ENCODE results near the gene TMEM59.
"Not testable (repeated sequence)": the region's sequence is repeated elsewhere in the genome, so short reads cannot be mapped to it uniquely, and the experiment has no call there.

Gene TMEM59

GRCh38 chr1:54052934-54053744, at the start of gene TMEM59, which contains the start of gene TCEANC2:
Gene TMEM59, minus strand, starts transcription at chr1:54053204. Its CDS starts 16 bp downstream, at chr1:54053188.
Gene TCEANC2, plus strand, starts transcription at chr1:54053608. Its CDS starts 815 bp downstream, at chr1:54054423.
- peak; percentile 95 to 96 for DNase-seq

GRCh38 chr1:54100500-54100899, 47.5 kb upstream of the TMEM59 start:
- no peak for DNase-seq

DNA sequence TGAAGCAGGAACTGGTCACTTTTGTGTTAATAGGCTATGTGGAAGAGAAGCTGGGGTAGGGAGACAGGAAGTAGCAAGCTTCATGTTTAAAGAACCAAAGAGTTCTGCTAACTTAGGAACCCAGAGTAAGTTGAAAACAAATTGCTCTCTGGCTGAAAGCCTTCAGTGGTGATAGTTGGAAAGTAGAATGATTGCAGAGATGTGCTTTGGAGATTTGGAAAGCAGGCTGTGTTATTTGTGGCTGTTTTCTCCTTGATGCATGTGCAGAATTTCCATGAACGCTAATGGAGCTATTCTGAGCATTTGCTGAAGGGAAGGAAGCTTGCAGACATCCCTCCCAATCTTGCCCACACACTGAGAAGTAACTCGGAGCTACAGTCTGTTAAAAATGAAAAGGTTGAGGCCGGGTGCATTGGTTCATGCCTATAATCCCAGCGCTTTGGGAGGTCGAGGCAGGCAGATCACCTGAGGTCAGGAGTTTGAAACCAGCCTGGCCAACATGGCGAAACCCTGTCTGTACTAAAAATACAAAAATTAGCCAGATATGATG, 46.1 kb upstream of the TMEM59 start:
- no peak for DNase-seq

- no peak for DNase-seq
Measured at GRCh38 chr1:54096877-54097240, 43.9 kb upstream of the TMEM59 start.

DNA sequence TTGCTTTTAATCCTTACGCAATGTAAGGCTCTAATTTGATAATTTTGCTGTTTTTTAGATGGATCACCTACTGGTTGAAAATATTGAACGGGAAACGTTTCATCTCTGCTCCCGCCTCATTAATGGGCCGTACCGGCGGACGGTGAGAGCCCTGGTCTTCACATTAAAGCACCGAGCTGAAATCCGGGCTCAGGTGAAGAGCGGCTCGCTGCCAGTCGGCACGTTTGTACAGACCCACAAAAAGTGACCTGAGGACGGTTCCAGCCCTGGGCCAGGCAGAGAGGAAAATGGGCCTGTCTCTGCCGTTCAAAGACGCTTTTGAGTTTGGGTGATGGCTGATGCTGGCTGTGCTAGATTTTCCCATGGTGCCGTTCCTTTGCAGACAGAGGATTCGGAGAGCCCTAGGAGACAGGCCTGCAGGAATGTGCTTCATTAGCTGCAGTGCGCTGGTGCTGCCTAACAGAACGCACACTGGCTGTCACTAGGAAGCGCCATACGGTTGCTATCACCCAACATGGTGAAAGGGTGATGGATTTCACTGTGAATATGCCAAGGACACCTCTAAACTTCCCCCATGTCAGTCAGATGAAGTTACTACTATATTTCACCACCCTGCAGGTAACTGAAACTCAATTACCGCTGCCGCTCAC, 43.3 kb upstream of the TMEM59 start:
- no peak for DNase-seq

- DNase-seq = no peak
Measured at GRCh38 chr1:54095546-54096226, 42.7 kb upstream of the TMEM59 start.

DNA sequence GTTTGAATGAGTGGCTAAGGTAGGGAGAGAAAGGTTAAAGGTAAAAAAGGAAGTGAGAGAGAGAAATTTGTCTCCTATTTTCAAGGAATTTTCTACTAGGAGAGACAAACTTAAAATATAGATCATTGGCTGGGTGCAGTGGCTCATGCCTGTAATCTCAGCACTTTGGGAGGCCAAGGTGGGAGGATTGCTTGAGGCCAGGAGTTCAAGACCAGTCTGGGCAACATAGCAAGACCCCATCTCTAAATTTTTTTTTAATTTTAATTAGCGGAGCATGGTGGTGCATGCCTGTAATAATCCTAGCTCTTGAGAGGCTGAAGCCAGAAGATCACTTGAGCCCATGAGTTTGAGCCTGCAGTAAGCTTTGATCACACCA, 41.7 kb upstream of the TMEM59 start:
- DNase-seq = not testable (repeated sequence)

DNA sequence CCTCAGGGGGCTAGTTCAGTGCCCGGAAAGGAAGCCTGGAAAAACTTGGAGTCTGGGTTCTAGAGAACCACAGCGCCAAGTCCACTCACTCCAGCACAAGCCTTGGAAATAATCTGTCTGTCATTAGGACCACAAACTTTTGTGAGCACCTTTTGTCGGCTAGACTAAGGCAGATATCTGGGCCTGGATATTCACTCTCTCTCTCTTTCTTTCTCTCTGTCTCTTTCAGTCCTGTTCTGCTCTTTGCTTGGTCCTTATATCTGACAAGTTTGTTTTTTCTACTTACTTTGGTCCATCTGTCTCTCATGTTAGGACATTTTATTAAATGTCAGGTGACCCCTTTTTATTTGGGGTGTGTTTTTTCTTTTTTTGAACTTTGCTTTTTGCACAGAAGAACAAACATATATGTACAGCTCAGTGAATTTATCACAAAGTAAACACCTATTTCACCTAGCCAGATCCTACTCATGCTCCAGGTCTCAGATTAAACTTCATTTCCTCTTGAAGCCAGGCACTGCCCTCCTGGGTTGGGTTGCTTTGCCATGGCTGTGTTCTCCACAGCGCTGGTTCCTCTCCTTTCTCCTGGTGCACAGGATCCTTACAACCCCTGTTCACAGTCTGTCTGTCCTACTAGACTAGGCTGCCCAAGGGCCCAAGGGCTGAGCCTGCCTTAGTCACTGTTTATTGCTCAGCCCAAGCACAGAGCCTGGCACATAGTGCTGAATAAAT, 41.2 kb upstream of the TMEM59 start:
- DNase-seq = no peak

DNA sequence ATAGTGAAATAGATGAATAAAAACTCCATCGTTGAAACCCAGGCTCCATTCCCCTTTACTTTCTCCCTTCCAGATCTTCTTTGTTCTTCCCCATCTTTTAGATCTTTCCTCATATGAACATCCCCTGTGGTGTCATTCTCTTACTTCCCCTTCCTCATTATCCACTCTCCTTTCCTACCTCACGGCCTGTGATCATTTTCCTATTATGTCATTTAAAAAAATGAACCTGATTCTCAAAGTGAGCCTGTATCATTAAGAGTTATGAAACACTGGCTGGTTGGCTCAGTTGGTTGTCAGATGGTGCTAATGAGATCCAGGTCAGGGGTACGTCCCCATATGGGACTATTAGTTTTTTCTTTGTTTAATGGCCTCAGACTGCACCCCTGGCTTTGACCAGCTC, 38.7 kb upstream of the TMEM59 start:
- DNase-seq = no peak

DNA sequence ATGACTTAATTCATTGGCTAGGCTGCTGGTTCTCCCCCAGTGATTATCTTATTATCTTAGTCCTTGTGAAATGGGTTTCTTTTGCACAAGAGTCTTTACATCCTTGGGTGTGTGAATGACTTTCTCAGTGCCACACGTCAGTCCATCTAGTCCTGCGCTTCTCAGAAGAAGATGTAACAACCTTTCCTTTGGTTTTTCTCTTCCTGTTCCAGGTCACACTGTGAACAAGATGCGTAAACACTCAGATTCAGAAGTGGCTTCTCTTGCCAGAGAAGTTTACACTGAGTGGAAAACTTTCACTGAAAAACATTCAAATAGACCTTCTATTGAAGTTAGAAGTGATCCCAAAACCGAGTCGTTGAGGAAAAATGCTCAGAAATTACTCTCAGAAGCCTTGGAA, 35.4 kb upstream of the TMEM59 start:
- DNase-seq = no peak

GRCh38 chr1:54086754-54087153, 33.8 kb upstream of the TMEM59 start:
- DNase-seq = no peak

- no peak for DNase-seq
Measured at GRCh38 chr1:54084794-54085193, 31.8 kb upstream of the TMEM59 start.

DNA sequence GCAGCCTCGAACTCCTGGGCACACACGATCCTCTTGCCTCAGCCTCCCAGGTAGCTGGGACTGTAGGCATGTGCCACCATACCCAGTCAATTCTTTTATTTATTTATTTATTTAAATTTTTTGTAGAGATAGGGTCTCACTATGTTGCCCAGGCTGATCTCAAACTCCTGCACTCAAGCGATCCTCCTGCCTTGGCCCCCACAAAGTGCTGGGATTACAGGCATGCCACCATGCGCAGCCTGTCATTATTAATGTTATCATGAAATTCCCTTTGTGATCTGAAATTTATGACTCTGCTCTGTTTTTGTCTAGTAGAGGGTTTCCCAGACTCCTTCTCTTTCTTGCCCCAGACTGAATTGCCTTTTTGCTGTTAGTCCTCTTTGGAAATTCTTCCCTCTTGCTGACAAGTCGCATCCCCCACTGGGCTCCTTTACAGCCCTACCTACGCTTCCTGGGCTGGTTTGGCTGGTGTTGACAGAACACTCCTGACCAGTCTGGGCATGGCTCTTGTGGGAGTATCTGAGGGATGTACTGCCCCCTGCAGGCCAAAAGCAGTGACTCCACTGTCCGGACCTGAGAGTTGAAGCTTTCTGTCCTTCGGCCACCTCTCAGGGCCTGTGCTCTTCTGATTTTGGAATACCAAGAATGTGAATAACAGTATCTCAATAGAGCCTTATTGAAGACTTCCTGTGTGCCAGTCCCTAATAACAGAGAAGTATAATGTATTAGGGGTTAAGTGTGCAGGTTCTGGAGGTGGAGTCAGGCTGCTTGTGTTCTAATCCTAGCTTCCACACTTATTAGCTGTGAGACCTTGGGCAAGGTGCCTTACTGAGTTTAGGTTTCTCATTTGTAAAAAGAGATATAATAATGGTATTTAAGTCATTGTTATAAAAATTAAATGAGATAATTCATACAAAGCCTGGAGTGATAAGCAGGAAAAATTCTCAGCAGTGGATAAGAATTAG, 28.6 kb upstream of the TMEM59 start:
- DNase-seq = peak; percentile 37 to 49

GRCh38 chr1:54080598-54081049, 27.6 kb upstream of the TMEM59 start:
- DNase-seq = no peak

DNA sequence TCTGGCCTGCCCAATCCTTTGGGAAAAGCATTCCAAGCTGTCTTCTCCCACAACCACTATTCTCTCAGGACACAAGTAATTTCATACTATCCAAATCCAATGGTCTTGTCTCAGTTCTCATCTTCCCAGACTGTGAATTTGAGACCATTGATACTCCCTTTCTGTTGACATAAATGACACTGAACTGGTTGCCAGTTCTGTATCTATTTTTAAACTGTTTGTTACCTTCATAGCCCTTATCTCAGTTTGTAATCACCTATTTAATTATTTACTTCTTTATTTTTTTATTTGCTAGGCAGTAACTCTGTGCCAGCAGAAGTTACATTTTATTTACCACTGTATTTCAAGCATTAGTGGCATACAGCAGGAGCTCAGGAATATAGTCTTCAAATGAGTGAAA, 24.4 kb upstream of the TMEM59 start:
- no peak for DNase-seq

DNA sequence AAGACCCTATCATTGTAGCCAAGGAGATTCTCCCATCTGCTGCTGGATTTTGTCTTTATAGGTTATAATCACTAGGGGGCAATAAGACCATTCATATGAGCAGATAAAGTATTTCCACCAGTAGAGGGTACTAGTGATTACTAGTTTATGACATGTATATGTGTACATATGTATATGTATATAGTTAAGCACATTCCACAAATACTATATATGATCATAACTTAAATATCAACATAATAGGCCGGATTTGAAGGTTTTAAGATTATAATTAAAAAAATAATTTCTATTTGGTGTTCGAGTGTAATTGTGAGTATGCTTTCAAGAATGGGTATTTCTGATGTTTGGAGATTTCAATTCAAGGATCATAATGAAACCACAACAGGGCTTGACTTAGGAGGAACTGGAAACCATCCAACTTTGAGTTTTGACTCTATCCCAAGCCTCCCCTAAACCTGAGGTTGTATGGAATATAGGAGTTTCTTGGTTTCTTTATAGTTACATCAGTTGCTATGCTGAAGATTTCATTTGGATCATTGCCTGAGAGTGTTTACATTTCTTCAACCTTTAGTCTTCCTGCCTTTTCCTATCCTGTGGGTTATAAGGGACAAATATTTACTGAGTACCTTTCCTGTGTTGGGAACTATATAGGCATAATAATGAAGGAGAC, 17.3 kb upstream of the TMEM59 start:
- no peak for DNase-seq

GRCh38 chr1:54069791-54070170, 16.8 kb upstream of the TMEM59 start:
- DNase-seq = no peak

GRCh38 chr1:54064299-54064698, 11.3 kb upstream of the TMEM59 start:
- DNase-seq = no peak

DNA sequence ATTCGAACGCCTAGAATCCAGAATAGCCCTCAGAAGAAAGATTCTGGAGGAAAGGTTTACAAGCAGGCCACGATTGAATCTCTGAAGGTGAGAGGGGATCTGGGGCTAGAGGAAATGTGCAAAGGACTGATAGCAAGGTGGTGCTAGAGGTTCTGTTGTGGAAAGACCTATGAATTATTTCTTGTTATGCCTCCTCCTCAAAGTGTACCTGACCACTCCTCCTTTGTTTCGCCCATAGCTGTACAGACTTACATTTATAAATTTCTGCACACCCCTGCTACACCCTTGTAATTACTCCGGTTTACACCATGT, 1.4 kb upstream of the TMEM59 start:
- no peak for DNase-seq

GRCh38 chr1:54053745-54054437, 887 bp upstream of the TMEM59 start:
- no peak for DNase-seq

Data from activated CD4-positive, alpha-beta T cell treated with anti-CD3 and anti-CD28 coated beads, Interleukin-2, amount 50 U/mL, for 4 hours (primary cell).